ENCODE measurements around the gene SCAMP2.
"Not testable (repeated sequence)": the region's sequence is repeated elsewhere in the genome, so short reads cannot be mapped to it uniquely, and the experiment has no call there.

Gene SCAMP2

DNA sequence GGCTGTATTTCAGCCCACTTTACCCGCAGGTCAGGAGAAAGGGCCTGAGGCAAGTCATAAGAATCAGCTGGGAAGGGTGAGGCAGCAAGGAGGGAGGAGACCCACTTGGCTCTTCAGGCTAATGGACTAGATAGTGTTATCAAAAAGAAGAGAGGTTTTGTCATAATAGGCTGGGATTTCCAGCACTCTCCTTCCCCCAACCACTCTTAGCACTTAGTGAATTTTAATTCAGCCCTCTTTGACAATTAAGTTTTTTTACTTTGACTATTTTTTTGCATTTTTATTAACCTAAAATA lies 17.4 kb upstream of the SCAMP2 start:
- no peak for DNase-seq (ENCODE audit: low spot score)

DNA sequence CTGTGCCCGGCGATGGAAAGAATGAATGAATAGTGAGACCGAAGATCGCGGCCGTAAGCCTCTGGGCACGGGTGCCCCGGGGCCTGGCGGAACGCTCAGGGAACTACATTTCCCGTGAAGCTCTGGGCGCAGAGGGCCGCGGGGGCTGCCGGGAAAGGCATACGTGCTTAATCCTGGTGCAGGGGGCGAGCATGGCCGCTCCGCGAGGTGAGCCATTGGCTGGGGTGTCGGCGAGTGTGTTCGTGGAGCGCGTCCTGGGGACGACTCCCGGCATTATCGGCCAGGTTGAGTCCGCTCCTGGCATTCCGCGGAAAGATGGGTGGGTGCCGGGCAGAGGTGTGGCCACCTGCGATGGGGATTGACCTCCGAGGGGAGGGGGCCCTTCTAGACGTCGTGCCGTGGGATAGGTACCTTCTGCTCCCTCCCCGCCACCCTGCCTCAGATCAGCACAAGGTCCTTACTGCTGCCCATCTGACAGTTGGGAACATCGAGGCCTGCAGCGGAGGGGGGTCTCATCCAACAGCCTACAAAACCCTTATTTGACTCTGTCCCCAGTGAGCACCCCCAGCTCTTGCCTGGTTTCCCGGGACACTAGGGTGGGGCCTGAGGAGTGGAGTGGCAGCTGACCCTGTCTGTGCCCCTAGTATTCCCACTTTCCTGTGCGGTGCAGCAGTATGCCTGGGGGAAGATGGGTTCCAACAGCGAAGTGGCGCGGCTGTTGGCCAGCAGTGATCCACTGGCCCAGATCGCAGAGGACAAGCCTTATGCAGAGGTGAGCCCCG lies 16.9 kb upstream of the SCAMP2 start, which contains the start of gene MPI:
MPI (plus strand) TSS at position 160 of the 782 bp plus-strand sequence; CDS start at position 192, 32 bp downstream.
- DNase-seq (ENCODE audit: low spot score), result peak; percentile 96

DNA sequence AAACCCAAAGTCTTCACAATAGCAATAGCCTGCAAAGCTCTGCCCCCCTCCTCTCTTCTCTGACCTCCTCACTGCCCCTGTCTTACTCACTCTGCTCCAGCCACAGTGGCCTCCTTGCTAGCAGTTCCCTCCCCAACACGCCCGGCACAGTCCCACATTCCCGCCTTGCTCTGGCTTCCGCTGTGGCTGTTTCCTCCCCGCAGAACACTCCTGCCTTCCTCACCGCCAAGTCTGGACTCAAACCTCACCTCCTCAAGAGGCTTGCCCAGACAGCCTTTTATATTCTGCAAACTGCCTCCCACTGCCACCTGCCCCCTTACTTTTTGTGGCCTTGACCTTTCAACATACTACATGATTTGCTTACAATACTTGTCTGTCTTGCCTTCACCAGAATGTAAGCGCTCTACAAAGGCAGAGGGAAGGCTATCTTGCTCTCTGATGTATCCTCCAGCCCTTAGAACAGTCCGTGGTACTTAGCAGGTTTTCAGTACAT lies 16.3 kb upstream of the SCAMP2 start:
- peak; percentile 75 for DNase-seq (ENCODE audit: low spot score)

DNA sequence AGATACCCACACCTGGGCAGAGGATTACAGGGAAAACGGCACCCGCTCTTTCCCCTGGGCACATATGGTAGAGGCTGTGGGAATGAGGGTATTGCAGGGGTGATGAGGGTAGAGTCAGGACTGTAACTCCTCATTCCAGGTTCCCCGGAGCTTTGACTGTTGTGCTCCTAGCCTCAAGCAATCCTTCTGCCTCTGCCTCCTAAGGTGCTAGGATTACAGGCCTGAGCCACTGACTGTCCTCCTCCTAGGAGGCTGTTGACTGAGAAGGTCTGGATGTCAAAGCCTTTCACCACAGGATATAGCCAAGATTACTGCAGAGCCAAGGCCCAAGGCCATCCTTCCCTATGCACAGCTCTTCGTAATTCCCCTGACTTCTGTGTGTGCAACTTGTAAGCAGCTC lies 15.6 kb upstream of the SCAMP2 start:
- no peak for DNase-seq (ENCODE audit: low spot score)

DNA sequence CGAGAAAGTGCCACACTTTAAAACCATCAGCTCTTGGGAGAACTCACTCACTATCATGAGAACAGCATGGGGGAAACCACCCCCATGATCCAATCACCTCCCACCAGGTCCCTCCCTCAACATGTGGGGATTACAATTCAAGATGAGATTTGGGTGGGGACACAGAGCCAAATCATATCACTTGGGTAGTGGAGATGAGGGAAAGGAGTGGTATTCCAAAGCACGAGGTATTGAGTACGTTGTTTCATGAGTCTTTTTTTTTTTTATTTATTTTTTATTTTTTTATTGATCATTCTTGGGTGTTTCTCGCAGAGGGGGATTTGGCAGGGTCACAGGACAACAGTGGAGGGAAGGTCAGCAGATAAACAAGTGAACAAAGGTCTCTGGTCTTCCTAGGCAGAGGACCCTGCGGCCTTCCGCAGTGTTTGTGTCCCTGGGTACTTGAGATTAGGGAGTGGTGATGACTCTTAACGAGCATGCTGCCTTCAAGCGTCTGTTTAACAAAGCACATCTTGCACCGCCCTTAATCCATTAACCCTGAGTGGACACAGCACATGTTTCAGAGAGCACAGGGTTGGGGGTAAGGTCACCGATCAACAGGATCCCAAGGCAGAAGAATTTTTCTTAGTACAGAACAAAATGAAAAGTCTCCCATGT lies 14.5 kb upstream of the SCAMP2 start:
- DNase-seq (ENCODE audit: low spot score), result not testable (repeated sequence)

DNA sequence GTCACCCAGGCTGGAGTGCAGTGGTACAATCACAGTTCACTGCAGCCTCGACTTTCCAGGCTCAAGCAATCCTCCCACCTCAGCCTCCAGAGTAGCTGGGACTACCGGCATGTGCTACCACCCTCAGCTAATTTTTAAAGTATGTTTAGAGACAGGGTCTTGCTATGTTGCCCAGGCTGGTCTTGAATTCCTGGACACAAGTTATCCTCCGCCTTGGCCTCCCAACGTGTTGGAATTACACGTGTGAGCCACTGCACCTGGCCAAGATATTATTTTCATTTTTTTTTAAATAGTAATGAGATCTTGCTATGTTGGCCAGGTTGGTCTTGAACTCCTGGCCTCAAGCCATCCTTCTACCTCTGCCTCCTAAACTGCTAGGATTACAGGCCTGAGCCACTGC lies 12.3 kb upstream of the SCAMP2 start:
- no peak for DNase-seq (ENCODE audit: low spot score)

DNA sequence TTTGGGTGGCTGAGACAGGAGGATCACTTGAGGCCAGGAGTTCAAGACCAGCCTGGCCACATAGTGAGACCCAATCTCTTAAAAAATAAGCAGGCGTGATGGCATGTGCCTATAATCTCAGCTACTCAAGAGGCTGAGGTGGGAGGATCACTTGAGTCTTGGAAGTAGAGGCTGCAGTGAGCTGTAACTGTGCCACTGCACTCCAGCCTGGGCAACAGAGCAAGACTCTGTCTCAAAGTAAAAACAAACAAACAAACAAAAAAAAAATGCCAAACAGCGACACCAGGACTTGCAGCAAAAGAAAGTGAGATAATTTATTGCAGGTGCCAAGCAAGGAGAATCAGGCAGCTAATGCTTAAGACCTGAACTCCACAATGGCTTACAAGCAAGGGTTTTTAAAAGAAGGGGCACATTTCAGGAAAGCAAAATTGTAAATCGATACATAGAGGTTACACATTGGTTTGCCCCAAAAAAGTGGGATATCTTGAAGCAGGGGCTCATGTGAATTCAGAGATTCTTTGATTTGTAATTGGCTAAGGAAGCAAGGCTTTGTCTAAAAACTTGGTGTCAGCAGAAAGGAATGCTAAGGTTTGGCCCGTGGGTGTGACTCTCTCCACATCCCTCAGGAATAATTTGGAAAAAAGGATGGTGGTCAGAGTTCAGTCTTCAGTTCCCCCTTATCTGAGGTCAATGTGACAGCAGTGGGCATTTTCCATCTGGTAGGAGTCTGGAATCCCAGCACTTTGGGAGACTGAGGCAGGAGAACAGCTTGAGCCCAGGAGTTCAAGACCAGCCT lies 11.5 kb upstream of the SCAMP2 start:
- no peak for DNase-seq (ENCODE audit: low spot score)

DNA sequence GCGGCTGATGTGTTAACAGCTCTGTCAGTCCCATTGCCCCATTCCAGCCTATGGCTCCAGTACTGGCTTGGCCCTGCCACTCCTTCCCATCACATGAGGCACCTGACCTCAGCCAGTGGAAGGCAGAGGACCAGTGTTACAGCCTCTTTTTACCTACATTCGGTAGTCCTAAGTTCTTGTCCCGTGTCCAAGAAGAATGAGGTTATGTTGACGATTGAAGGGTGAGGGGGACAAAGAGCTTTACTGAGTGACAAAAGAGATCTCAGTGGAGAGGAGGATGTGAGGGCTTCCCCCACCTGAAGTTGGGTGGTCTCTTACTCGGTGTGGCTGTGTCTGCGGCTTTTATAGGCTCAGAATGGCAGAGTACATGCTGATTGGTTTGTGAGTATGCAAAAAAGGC lies 9.4 kb upstream of the SCAMP2 start:
- DNase-seq (ENCODE audit: low spot score), result no peak

DNA sequence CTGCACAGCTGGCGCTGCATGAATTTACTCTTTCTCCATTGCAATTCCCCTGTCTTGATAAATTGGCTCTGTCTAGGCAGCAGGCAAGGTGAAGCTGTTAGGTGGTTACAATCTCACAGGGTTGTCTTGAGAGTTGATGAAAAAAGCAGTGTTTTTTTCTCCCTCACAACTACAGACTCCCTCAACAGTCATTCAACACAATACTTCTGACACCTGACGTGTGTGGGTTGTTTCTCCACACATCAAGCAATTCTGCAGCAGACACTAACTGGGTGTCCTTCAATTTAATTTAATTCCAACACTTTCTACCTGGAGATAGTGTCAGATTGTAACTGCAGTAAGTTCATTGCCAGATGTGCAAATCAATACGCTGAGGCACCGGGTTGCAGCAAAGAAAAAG lies 5.1 kb upstream of the SCAMP2 start:
- no peak for DNase-seq (ENCODE audit: low spot score)

DNA sequence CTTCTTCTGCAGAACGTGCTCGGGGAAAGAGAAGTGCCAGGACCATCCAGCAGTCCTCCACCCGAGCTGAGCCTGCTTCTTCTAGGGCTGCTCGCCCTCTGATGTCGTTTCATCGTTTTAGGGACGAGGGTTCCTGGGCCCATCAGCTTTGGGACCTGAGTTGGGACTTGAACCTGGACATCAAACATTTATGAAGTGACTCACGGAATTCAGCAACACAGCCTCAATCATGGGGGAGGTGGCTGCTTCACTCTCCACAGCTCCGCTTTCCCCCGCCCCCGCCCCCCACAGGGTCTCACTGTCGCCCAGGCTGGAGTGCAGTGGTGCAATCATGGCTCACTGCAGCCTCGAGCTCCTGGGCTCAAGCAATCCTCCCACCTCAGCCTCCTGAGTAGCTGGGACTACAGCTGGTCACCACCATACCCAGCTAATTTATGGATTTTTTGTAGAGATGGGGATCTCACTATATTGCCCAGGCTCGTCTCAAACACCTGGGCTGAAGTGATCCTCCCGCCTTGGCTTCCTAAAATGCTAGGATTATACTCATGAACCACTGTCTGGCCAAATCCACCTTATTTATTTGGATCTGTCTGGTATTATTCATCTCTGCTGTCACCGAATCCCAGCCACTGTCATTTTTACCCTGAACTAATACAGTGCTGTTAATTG lies 725 bp upstream of the SCAMP2 start:
- DNase-seq (ENCODE audit: low spot score), result peak; percentile 30

DNA sequence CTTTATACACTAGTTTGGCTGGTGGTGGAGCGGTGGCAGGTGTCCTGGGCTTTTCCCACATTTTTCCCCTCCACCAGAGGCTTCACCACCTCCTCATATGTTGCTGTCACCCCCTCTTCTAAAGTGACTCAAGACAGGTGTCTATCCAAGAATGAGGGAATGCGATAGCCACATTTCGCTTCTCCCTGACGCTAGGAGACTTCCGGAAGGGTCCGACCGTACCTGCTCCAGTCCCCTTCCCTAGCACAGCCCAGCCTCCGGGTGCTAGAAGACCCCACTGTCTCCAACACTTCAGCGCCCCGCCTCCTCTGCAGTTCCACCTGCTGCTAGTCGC lies 496 bp downstream of the SCAMP2 start:
- DNase-seq (ENCODE audit: low spot score), result no peak

DNA sequence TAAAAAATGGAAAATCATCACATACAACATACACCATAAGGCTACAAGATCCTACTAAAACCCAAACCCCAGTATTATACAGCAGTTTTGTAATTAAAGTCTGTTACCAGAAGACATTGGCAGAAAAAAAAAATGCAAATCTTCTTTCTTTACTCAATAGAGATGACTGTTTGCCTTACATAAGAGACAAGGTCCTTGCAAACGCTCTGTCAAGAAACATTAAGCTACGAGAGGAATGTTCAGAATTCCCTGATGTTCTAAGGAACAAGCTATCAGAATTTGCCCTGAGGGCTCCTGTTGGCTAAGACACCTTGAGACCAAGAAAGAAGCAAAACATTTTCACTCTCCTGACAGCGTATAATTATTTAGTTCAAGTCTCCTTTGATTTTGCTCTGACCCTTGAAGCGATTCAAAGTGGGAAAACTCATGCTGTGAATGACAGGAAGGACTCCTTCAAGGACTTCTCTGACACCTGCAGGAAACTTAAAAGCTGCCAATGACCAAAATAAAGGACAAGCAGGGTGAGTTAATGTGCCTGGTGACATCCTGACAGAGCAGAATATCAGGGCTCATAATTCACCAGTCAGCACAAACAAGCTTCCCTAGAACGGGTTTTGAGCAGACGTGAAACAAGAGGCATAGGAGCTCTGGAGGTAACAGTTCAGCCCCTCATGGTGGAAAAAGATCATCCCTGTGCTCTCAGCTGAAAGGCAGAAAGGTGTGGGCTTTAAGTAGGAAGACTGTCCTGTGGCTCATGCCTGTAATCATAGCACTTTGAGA lies 2.5 kb downstream of the SCAMP2 start:
- no peak for DNase-seq (ENCODE audit: low spot score)

DNA sequence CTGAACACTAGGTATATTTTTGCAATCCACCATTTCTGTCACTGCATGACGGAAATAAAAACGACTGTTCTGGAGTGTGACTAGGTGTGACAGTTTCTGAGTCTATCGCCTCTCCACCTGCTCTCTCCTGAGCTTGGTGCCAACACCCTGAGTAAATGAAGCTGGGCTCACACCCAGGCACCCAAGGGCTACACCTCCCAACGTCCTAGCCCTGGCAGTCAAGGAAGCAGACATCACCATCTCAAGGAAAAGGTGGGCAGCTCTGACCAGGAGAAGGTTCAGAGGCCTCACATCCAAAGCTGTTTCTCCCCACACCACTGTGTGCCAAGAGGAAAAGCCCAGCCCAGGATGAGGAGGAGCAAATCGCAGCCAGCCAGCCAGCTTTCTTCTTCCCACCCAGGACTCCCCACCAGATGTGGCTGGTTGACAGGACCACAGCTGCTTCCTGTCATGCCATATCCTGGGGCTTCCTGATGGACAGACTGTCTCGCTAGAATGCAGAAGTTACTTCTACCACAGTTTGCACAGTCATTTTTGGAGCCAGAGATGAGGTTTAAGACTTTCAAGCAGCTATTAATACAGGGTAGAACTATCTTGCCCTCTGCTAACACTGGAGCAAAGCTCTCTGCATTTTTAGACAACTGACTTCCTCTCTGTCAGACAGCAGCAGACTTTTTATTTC lies 3.3 kb downstream of the SCAMP2 start:
- peak; percentile 20 for DNase-seq (ENCODE audit: low spot score)

DNA sequence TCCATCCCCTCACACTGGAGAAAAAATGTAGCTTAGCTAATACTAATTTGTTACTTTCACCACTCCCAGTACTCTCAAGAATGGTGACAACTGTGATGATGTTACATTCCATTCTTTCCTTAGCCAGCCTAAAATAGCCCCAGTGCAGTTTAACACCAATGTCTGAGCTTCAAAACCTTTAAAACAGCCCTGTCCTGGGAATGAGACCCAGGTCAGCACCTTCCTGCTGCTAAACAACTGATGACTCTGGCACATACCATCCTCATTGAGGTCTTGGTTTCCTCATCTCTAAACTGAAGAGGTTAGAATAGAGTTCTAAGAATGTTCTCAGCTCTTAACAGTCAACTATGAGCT lies 3.8 kb downstream of the SCAMP2 start:
- DNase-seq (ENCODE audit: low spot score), result no peak

DNA sequence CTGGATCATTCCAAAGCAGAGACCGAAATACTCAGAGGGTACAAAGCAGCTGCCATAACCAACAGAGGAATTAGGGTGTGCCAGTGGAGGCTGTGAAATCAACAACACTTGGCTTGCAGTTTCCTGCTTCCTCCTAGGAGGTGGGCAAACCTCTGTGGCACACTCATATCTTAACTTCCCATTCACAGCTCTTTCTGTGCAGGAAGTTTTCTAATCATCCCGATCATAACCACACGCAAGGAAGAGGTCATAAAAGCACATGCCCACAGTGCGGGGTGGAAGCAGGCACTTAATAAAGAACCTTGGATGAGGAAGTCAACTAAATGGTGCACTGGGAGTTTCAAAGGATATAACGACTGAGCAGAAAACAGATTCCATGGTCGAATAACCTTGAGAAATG lies 5.1 kb downstream of the SCAMP2 start:
- no peak for DNase-seq (ENCODE audit: low spot score)

DNA sequence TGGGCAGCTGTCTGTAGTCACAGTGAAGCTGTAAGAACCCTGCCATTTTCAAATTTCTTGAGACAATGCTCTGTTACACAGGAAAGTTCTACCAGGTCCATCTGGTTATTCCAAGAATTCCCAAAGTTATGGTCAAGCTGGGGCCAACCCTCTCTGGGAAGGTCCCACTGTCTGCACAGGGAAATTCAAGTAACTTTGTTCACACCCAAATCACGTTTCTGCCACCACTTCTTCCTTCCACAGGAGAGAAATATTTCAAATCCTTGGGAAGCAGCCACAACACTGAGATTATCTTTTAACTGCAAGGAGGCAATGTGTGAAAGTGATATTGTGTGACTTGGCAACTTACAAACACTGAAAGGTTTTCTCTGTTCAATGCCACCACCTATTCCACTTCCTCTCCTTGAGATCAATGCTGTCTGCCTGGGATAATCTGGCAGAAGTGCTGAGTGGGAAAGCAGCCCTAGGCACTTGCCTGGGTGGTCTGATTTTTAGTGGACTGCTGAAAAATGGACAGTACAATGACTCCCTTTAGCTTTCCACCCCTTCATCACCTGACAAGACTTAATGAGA lies 5.6 kb downstream of the SCAMP2 start:
- no peak for DNase-seq (ENCODE audit: low spot score)

DNA sequence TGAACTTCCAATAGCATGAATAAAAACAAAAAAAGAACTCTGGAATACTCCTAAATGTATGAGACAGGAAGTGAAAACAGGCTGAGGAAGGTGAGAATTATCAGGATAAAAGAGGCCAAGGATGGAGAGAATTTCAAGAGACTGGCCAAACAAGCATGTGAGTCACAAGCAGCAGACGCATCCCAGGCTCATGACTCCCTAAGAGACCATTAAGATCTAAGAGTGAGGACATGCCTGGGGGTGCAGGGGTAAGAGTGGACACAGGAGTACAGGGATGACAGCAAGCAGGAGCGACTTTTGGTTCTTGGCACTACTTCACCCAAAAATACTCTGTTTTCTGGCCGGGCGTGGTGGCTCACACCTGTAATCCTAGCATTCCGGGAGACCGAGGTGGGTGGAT lies 7.1 kb downstream of the SCAMP2 start:
- DNase-seq (ENCODE audit: low spot score), result peak; percentile 73

DNA sequence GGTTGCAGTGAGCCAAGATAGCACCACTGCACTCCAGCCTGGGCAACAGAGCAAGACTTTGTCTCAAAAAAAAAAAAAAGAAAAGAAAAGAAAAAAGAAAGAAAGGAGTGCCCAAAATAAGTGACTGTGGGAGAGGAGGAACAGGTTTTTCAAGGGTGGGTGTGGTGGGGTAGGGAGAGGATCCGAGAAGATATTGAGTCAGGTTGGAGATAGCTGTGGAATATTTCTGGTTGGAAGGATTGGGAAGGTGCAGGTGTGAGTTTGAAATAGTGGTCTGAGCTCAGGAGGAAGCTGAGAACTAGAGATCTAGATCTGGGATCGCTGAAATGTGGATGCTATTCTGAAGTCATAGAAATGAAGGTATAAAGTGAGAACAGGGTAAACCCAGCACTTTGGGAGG lies 7.8 kb downstream of the SCAMP2 start:
- DNase-seq (ENCODE audit: low spot score), result no peak

DNA sequence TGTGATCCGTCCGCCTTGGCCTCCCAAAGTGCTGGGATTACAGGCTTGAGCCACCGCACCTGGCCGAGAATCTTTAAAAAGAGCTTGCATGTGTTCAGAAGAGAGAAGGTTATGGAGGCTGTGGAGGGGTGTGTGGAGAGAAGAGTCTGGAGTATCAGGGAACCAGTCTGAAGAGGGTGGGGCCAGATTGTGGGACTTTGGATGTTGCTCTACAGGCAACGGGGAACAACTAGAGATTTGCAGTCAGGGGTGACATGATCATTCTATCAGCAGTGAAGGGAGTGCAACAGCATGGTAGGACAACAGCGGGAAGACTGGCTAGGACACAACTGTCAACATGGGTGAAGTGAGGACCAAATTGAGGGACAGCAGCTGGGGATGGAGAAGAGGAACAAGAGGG lies 8.9 kb downstream of the SCAMP2 start:
- DNase-seq (ENCODE audit: low spot score), result no peak

DNA sequence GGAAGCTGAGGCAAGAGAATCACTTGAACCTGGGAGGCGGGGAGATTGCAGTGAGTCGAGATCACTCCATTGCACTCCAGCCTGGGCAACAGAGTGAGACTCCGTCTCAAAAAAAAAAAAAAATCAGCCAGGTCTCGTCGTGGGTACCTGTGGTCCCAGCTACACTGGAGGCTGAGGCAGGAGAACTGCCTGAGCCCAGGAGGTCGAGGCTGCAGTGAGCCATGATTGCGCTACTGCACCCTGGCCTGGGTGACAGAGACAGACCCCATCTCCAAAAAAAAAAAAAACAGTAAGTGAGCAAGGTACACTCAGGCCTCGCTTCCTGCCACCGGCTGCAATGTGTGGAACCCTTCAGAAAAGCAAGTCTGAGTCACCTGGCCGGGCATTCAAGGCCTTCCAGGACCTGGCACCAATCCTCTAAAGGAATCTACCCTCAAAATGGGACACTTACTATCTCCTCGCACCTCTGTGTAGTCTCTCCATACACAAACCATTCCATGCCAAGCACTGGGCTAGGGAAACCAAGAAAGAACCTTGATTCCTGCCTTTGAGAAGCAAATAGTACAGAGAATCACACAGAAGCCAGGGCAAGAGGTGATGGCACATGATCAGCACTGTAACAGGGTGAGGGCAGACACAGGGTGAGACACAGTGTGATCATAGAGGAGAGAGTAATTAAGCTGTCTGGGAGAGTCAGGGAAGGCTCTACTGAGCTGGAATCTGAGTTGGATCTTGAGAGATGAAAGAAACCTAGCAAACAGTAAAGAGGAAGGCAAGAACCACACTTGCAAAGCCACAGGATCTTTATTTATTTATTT lies 9.7 kb downstream of the SCAMP2 start:
- DNase-seq (ENCODE audit: low spot score), result no peak
